ENCODE data around the gene SEMA6B. TPM values are rescaled to one million over a fixed set of nuclear protein-coding genes. Genes with fewer than 3 reads are reported as not detected.
A peak's percentile ranks its signal among the peaks of the same experiment; 100 is the strongest.
"Not testable (repeated sequence)": the region's sequence is repeated elsewhere in the genome, so short reads cannot be mapped to it uniquely, and the experiment has no call there.

The SEMA6B gene
- polyA plus RNA-seq, 12 donors, result 22.4 to 71.3 (median 41.1) TPM; not detected in 1

DNA sequence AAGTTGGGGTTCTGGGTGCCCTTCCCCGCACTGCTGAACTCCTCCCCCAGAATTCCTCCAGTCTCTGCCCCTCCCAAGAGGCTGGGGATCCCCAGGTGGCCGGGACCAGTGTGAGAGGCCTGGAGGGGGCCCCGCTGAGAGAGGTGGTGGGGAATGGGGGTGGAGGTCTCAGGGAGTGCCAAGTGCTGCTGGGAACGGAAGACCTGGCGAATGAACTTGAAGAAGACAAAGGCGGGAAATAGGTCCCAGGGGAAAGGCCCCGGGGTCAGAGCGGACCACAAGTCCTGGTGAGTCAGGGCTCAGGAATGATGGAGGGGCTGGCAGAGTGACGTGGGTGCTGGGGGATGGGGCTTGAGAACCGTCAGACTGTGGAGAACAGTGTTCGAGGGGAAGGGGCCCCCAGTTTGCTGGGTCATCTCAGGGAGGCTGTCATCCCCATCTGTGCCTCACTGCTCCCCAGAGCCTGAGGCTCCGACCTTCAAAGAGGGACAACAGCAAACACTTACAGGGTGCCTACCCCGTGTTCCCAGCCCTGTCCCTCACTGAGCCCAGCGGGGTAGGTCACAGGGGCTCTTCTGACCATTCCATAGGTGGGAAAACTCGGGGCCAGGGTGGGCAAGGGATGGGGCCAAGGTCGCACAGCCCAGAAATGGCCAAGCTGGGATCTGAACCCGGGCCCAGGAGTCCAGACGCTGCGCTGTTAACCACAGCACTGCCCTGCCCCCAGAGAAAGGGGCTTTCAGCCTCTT, 16.0 kb upstream of the SEMA6B start:
- peak; percentile 61 for DNase-seq

DNA sequence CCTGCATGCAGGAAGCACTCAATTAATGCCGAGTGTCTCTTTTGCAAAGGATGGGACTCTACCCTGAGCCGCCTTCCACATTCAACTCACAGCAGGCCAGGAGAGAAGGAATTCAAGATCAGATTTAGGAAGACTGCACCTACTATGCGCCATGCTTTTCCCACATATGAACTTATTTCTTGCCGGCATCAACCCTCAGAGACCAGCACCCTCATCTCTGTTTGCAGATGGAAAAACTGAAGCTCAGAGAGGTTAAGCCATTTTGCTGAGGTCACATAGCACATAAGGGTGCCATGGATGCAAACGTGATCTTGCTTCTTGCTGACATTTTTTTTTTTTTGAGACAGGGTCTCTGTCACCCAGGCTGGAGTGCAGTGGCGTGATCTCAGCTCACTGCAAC, 14.2 kb upstream of the SEMA6B start:
- no peak for DNase-seq

DNA sequence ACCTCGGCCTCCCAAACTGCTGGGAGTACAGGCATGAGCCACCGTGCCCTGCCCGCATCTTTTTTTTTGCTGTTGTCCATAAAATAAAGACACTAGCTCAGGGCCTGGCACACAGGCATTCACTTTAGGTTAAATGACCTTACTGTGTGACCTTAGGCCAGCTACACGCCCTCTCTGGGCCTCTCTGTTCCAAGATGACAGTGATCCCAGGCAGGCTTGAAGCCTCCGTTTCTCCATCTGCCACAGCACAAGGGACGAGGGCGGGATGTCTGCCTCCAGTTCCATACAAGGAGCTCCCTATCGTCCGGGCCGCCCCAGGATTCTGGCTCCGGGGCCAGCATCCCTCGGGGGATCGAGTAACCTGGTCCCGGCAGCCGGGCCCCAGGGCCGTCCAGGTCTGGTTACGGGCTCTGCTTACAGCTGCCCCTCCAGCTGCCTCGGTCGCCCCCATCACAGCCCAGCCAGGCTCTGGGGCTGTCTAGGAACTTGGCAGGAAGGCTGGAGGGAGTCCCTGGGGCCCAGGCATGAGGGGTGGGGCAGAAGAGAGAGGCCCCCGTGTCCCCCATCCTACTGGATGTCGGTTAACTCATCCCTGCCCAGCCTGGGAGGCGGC, 11.9 kb upstream of the SEMA6B start:
- peak; percentile 60 for DNase-seq

DNA sequence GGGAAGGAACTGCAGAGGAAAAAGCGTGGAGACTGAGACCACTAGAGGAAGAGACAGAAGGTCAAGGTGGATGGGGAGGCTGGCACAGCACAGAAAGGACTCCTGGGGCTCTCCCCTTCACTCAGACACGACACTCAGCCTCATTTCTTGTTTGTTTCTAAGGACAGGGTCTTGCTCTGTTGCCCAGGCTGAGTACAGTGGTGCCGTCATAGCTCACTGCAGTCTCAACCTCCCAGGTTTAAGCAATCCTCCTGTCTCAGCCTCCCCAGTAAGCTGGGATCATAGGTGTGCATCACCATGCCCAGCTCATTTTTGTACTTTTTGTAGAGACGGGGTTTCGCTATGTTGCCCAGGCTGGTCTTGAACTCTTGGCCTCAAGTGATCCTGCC, 11.4 kb upstream of the SEMA6B start:
- DNase-seq, result no peak

GRCh38 chr19:4570402-4570801, 10.9 kb upstream of the SEMA6B start:
- DNase-seq, result no peak

- DNase-seq, result no peak
These were observed 9.4 kb upstream of the SEMA6B start for GRCh38 chr19:4568886-4569285.

DNA sequence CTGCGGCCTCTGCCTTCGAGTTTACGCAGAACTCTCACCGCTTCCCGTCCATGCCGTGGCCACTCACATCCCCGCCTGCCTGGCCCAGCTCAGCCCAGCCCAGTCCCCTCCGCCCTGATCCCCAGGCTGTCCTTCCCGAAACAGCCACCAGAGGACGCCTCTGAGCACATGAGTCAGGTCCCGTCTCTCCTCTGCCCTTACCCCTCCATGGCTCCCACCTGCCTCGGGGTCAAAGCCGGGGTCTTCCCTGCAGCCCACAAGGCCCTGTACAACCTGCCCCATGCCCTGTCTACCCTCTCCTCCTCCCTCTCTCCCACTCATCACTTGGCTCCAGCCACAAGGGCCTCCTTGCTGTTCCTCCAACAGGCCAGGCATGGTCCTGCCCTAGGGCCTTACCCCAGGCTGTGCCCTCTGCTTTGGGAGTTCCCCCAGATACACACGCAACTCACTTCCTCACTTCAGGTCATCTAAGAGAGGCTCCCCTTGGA, 8.1 kb upstream of the SEMA6B start:
- DNase-seq, result peak; percentile 62

DNA sequence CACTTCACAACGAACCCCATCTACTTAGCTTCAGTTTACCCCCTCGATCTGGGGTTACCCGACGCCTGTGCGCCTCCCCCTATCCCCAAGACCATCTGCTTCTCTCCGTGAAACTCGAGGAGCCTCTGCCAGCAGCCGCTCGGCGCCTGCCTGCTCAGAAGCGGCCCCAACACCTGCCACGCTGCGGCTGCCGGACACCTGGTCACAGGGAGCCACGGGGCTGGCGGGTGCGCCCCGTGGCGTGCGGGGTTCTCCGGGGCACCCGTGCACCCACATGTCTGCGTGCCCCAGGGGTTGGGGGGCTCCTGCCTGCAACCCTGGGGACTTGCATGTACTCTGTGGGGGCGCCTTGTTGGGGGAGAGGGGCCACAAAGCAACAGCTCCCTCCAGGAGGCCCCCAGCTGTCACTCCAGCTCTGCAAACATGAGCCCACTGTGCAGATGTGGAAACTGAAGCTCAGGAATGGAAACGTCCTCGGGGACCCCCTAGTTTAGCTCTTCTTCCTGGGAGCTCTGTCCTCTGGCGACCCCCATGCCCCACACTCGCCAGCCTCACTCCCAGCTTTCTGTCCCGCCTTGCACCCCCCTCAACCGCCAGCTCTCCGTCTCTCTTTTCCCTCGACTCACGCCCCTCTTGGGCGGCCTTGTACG, 7.0 kb upstream of the SEMA6B start:
- no peak for DNase-seq

- not testable (repeated sequence) for DNase-seq
These were observed 4.1 kb upstream of the SEMA6B start for GRCh38 chr19:4563562-4563961.

DNA sequence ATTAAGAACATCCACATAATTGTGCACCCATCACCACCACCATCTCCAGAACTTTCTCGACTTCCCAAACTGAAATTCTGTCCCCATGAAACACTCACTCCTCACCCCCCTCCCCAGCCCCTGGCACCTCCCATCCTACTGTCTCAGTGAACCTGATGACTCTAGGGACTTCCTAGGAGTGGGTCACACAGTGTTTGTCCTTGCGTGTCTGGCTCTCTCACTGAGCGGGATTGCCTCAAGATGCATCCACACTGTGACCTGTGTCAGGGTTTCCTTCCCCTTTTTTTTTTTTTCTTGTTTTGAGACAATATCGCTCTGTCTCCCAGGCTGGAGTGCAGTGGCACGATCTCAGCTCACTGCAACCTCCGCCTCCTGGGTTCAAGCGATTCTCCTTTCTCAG, 2.6 kb upstream of the SEMA6B start:
- not testable (repeated sequence) for DNase-seq

DNA sequence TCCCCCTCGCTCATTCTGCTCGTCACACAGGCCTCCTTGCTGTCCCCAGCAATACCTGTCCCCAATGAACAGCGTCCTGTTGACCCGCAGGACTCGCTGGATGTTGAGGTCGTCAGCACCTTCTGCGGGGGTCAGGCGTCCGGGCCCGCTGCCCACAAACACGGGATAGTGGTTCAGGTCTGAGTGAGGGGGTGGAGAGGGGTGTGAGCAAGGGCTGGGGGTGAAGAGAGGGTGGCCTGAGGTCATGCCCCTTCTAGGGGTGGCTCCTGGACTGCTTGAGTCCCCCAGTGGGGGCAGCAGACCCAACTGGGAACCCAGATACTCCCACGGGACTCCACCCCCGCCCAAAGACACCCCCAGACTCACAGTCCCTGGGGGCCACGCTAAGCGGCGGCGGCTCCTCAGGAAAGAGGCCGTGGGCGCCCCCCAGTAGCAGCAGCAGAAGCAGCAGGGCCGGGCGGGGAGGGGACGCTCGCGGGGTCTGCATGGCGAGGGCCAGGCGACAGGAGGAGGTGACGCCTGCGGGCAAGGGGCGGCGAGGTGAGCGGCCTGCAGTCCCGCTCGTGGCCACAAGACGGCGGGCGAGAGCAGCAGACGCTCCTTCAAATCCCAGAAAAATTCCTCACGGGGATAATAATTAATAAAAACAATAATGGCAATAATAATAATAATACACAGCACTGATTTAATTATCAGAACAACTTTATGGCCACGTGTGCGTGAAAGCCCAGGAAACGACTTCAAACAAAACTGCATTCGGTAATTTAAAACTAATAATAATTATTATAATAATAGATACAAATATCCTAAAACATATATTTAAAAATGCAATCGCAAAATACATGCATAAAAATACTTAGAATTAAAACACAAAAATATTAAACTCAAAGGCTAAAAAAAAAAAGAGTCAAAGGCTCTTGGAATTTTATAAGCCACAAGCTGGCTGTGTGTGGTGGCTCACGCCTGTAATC, 1.2 kb downstream of the SEMA6B start:
- no peak for DNase-seq

DNA sequence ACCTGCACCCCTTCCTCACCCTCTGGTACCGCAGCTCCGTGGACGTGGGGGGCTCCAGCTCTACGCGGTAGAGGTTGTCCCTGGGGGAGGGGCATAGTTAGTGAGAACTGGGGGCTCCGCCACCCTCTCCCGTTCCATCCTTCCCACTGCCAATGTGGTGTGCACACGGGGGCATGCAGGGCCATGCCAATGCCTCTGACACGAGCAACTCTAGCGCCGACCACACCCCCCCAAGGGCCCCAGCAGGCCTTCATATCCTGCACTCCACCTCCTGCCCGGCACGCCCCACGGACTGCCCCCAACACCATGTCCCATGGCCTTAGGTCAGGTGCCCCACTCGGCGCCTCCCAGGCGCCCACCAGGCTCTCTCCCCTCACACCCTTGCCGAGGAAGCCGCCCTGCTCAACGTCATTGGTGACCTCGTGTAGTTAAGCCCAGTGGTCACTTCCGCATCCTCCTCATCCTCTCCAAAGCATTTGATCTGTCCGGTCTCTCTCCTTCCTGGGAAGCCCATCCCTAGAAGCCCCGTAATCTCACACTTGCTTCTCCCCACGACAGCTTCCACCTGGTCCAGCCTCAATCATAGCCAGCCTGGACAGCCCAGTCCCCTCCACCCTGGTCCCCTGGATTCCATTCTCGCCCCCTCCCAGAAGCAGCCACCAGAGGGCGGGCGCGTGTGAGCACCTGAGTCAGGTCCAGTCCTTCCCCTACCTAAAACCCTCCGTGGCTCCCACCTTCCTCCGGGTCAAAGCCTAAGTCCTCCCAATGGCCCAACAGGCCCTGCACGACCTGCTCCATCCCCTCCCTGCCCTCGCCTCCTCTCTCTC, 2.1 kb downstream of the SEMA6B start:
- no peak for DNase-seq

- no peak for DNase-seq
These were observed 2.8 kb downstream of the SEMA6B start for GRCh38 chr19:4556597-4557127.

- DNase-seq, result no peak
These were observed 3.6 kb downstream of the SEMA6B start for GRCh38 chr19:4555657-4556561.

- DNase-seq, result no peak
These were observed 4.8 kb downstream of the SEMA6B start for GRCh38 chr19:4554717-4555116.

GRCh38 chr19:4553775-4554174, 5.7 kb downstream of the SEMA6B start:
- DNase-seq, result no peak

DNA sequence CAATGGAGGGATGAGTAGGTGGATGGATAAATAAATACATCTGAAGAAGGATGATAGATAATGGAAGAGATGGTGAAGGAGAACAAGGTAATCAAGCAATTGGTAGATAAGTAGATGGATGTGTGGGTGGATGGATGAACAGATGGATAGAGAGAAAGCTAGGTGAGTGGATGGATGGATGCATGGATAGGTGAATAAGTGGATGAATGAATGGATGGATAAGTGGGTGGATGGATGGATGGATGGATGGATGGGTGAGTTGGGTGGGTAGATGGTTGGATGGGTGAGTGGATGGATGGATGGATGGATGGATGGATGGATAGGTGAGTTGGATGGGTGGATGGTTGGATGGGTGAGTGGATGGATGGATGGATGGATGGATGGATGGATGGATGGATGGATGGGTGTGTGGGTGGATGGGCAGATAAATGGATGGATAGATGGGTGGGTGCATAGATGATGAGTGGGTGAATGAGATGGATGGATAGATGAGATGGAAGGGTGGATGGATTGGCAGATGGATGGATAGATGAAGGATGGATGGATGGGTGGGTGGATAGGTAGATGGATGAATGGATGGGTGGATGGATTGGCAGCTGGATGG, 6.3 kb downstream of the SEMA6B start:
- DNase-seq, result no peak

DNA sequence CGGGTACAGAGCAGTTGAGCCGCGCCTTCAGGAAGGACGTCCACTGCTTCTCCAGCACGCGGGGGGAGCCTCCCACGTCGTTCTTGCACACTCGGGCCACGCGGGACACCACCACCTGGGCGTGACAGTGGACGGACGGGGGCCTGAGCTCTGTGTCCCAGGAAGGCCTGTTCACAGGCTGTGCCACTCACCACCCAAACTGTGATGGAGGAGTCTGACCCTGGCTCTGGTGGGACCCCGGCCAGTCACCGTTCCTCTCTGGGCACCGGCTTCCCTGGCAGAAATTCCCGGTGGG, 7.0 kb downstream of the SEMA6B start:
- DNase-seq, result no peak

DNA sequence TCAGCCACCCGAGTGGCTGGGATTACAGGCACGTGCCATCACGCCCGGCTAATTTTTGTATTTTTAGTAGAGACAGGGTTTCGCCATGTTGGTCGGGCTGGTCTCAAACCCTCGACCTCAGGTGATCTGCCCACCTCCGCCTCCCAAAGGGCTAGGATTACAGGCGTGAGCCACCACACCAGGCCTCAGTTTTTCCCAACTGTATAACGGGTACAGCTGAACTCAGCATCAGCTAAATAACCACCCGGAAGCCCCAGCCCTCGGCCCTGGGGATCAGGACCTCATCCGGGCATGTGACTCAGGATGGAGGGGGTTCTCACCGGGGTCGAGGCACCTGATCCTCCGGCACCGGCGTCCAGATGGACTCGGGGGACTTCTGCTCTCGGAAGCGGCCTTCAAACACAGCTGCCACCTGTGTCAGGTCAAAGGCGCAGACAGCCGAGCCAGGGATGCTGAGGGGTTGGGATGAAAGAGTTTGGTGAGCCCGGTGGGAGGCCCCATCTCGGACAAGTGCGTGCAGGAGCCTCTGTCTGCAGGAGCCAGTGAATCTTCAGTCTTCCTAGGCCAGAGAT, 8.9 kb downstream of the SEMA6B start:
- no peak for DNase-seq

All from muscle of arm (tissue), 12 donors.